Activated effector memory CD4-positive, alpha-beta T cell treated with Interleukin-2 at 50 U/mL for 16 hours (primary cell): ENCODE data around the gene CHTF18.
"Not testable (repeated sequence)": the region's sequence is repeated elsewhere in the genome, so short reads cannot be mapped to it uniquely, and the experiment has no call there.

Source experiments
- DNase-seq: peaks from one replicate; pipeline ENCODE4 v3.0.0-alpha.2; 2020

CHTF18 gene

DNA sequence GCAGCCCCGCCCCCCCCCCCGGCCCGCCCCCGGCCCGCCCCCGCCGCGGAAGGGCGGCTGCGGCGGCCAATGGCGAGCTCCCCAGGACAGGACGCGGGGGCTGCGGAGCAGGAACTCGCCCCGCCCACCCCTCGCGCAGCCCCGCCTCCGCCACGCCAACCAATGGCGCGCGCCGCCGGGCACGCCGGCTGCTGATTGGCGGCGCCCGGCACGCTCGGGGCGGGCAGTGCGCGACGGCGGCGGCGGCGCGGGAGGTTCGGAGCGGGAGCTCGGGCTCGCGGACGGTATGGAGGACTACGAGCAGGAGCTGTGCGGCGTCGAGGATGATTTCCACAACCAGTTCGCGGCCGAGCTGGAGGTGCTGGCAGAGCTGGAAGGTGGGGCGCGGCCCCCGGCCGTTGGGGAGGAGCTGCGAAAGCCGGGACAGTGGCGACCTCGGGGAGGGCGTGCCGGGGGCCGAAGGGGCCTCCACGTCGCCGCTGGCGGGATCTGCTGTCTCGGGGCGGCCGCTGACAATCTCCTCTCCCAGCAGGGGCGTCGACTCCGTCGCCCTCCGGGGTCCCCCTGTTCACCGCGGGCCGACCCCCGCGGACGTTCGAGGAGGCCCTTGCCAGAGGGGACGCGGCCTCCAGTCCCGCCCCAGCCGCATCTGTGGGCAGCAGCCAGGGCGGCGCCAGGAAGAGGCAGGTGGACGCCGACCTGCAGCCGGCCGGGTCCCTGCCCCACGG is at the start of gene CHTF18:
CHTF18 (plus strand) TSS at position 222 of the 728 bp plus-strand sequence; CDS start at position 287, 65 bp downstream.
- peak; percentile 96 for DNase-seq

DNA sequence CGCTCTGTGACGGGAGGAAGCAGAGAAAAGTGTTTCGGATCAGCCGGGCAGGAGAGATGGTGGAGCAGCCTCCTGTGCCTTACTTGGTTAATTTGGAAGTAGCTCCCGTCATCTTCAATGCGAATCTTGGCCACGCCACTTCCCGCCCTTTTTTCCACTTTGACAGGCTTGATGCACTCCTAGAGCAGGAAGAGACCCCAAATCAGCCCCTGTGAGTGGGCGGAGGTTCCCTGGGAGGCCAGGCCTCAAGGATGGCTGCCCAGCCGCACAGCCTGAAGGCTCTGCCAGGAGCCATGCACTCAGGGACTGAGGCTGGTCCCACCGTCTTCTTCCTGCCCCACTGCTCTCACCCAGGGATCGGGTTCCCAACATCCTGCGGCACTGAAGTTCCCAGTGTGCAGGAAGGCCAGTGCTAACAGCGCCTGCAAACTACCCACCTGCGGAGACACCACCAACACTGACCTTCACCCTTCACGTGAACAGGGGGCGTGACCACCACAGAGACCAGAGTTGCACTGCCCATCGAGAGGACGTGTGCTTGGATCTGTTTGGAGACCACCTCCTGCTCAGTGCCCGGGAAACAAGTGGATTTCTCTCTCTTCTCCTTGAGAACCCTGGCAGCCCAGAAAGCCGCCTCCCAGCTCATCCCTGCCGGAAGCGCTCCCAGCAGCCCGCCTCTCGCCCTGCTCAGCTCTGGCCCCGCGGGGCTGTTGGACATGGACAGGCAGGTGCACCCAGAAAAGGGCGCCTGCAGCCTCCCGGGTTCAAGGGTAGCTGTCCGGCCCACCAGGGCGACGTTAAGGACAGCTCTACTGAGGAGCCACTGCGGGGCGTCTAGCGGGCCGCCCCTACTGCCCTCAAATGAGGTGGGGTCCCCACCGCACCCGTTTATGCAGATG is 48.6 kb upstream of the CHTF18 start:
- DNase-seq, result no peak

DNA sequence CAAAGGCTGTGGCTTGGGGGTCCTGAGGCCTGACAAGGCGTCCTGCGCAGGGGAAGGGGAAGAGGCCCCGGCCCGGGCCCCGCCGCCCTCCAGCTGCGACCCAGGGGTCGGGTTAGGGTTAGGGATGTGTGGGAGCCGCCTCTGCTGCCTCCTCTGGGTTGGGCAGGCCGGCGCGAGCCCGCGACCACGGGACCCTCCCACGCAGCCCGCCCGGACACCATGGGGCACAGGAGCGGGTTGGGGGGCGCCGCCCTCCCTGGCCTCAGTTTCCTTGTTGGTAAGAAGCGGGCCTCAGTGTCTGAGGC is 48.0 kb upstream of the CHTF18 start:
- no peak for DNase-seq

DNA sequence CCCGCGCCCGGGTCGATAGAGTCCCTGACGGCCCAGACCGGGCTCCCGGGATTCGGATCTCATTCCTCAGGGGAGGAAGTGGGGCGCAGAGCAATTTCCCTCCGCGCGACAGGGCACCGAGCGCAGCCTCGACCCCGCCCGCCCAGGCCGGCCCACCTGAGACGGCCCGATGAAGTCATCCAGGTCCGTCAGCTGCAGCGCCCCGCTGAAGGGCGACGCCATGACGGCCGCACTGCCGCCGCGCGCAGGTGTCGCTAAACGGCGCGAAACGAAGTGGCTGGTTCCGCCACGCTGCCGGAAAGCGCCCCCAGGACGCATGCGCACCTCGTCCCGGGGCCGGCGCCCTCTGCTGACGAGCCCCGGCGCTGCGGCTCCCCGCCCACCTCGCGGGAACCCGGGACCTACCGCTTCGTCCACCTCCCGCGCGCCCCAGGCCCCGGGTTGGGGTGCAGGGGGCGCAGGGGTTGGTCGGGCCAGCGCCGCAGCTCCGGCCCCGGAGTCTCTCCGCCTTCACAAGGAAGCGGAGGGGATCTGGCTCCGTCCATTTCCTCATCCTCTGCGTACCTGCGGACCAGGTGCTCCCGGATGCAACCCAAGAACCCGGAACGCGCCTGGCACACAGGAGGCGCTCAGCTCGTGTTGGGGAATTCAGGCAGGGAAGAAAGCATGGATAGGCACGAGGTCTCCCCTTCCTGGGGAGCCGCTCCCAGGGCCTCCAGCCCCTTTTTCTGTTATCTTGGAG is 47.5 kb upstream of the CHTF18 start, which contains the start of gene CIAO3:
CIAO3 (minus strand) TSS at position 234 of the 742 bp plus-strand sequence; CDS start at position 222, 12 bp downstream.
- DNase-seq, result peak; percentile 85

DNA sequence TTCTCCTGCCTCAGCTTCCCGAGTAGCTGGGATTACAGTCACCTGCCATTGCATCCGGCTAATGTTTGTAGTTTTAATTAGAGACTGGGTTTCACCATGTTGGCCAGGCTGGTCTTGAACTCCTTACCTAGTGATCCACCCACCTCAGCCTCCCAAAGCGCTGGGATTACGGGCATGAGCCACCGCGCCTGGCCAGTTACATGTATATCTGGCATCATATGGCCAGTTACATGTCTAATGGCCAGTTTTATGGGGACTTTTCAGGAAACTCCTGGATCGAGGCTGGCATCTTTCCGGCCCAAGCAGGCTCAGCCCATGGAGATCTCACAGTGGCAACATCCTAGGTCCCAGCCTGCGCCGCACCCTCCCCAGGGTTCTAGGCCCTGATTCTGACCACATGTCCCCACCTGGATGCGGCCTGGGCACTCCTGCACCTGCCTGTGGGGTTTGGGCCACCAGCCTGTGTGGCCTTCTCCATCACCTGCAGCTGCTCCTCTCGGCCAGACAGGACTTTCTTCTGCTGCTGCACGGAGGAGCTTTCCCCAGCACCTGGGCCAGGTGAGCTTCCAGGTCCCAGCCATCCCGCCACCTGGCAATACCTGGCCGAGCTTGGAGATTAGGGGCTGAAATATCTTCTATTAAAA is 46.3 kb upstream of the CHTF18 start:
- DNase-seq, result no peak

DNA sequence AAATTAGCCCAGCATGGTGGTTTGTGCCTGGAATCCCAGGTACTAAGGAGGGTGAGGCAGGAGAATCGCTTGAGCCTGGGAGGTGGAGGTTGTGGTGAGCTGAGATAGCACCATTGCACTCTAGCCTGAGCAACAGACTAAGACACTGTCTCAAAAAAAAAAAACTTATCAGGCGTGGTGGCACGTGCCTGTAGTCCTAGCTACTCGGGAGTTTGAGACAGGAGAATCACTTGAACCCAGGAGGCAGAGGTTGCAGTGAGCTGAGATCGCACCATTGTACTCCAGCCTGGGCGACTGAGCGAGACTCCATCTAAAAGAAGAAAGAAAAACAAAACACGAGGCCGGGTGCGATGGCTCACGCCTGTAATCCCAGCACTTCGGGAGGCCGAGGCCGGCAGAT is 45.5 kb upstream of the CHTF18 start:
- not testable (repeated sequence) for DNase-seq

DNA sequence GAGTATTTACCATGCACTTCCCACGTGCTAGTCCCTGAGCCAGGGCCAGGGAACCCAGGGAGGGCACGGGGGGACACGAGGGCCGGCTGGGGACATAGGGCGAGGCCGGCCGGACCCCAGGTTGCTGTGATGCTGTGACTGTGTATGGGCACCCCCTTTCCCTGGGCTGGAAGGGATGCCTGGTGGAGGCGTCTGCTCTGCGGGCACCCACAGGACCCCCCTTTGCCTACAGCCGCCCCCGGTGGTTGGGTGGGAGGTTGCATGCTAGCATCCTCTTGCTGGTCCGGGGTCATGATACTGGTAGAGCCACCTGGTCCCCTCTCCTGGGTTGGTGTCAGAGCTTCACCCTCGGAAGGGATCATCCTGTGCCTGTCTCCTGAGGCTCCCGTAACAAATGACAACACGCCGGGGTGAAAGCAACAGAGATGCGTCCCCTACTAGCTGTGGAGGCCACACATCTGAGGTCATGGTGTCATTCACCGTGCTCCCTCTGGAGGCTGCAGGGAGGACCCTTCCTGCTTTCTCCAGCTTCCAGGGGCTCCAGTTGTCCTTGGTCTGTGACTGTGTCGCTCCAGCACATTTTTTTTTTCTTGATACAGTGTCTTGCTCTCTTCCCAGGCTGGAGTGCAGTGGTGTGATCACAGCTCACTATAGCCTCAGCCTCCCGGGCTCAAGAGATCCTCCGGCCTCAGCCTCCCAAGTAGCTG is 44.5 kb upstream of the CHTF18 start:
- DNase-seq, result no peak

DNA sequence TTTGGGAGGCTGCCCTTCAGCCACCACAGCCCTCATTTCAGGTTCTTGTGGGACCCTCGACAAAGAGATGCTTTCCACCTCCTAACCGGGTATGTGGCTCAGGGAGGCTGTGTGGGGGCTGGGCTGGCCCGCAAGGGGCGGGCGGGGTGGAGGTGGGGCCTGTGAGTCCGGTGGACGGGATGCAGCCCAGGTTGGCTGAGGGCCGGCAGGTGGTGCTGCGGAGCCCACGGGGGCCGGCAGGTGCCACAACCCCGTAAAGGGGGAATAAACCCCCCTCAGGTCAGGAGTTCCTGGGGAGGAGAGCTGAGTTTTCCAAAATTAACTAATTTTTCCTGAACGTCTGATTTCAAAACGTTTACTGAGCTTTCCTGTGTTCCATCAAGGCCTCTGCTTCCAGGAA is 42.7 kb upstream of the CHTF18 start:
- no peak for DNase-seq

GRCh38 chr16:746637-747036 is 41.8 kb upstream of the CHTF18 start:
- no peak for DNase-seq

DNA sequence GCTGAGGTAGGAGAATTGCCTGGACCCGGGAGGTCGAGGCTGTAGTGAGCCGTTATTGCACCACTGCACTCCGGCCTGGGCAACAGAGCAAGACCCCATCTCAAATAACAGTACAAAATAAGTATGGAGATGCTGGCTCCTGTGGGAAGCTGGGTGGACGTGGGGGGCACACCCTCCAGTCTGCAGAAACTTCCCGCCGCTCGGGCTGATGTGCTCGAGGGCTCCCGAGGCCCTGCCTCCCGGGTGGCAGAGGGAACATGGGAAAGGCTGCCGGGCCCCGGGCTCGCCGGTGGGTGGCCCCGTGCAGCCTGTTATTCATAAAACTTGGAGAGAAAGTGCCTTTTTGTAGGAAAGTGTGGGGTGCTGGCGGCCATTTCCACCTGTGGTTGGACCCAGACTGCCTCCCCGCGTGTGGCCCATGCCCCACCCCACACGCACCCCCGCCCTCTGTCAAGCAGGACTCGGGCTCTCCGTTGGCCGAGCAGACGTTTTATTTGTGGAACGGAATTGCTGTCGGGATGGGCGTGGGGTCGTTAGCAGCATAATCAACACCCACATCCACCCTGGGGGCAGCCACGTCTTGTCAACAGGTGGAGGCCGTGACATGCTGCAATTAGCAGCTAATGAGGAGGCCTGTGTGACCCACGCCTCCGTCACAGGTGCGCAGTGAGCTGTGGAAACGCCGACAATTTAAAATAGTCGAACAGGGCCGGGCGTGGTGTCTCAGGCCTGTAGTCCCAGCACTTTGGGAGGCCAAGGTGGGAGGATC is 40.3 kb upstream of the CHTF18 start:
- no peak for DNase-seq

DNA sequence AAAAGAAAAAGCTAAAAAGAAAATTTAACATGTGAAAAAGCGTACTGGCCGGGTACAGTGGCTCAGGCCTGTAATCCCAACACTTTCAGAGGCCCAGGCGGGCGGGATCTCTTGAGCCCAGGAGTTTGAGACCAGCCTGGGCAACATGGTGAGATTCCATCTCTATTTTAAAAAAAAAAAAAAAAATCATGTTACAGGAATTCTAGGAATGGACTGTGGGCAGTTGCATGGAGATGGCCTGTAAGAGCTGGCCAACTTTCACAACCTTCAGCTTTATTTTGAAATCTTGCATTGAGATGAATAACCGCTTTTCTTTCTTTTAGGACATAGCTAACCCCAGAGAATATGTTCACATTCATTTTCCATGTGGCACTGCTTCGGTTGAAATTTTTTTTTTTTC is 39.4 kb upstream of the CHTF18 start:
- no peak for DNase-seq

GRCh38 chr16:750485-750884 is 37.9 kb upstream of the CHTF18 start:
- no peak for DNase-seq

- no peak for DNase-seq
Measured at GRCh38 chr16:751152-752006, 37.0 kb upstream of the CHTF18 start.

DNA sequence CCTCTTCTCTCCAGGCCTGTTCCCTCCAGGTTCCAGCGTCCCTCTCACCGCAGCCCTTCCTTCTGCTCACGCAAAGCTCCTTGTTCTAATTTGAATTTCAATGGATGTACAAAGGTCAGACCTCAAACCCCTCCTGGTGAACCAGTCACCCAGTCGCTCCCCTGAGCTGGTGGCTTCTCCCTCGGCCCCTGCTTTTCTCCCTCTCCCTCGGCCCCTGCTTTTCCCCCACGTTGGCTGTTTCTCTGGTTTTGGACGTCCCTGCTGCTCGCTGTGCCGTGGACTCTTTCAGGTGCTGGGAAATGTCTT is 36.5 kb upstream of the CHTF18 start:
- DNase-seq, result no peak

GRCh38 chr16:754121-754607 is 34.3 kb upstream of the CHTF18 start:
- DNase-seq, result not testable (repeated sequence)

DNA sequence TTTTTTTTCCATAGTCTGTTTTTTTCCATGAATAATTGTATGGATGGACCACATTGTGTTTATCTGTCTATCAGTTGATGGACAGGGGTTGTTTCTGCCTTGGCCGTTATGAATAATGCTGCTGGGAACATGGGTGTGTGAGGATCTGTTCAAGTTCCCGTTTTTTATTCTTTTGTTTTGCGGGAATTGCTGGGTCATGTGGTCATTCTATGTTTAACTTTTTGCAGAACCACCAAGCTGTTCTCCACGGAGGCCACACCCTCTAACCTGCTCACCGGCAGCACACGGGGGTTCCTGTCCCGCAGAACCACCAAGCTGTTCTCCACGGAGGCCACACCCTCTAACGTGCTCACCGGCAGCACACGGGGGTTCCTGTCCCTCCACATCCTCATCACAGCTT is 33.8 kb upstream of the CHTF18 start:
- no peak for DNase-seq

DNA sequence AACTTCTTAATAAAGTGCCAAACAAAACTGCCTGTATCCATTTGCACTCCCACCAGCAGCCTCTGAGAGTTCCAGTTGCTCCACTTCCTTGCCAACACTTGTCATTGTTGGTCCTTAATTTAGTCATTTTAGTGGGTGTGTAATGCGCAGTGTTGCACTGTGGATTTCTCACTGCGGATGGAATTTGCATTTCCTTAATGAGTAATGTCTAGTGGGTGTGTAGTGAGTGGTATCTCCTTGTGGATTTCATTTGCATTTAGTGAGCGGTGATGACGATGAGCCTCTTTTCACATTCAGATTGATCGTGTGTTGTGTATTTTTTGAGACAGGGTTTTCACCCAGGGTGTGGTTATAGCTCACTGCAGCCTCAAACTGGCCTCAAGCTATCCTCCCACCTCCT is 32.0 kb upstream of the CHTF18 start:
- DNase-seq, result no peak

- DNase-seq, result no peak
Measured at GRCh38 chr16:759110-759910, 29.1 kb upstream of the CHTF18 start.

GRCh38 chr16:760065-760464 is 28.4 kb upstream of the CHTF18 start:
- no peak for DNase-seq
